HUES6 (cell line): ENCODE data around the gene SUN2.

Experiments used
- H3K27ac ChIP-seq: 2 replicates; pipeline ENCODE4 v1.7.0; 2013; ENCODE audit warnings: low read depth, mild to moderate bottlenecking, low read length, inconsistent platforms
- H3K27me3 ChIP-seq: 2 replicates; pipeline ENCODE4 v1.6.1; 2013; ENCODE audit warnings: low read length; ENCODE audit not compliant: control insufficient read depth, insufficient read depth
- H3K36me3 ChIP-seq: 2 replicates; pipeline ENCODE4 v1.6.1; 2013; ENCODE audit warnings: low read length; ENCODE audit not compliant: control insufficient read depth, insufficient read depth
- H3K4me1 ChIP-seq: 2 replicates; pipeline ENCODE4 v1.6.1; 2013; ENCODE audit warnings: low read length; ENCODE audit not compliant: control insufficient read depth, insufficient read depth
- H3K4me3 ChIP-seq: 2 replicates; pipeline ENCODE4 v1.5.1; 2013; ENCODE audit warnings: low read depth, low read length
- H3K9ac ChIP-seq: one replicate; pipeline ENCODE4 v1.6.1; 2013; ENCODE audit warnings: mild to moderate bottlenecking, low read length
- H3K9me3 ChIP-seq: 2 replicates; pipeline ENCODE4 v1.6.1; 2013; ENCODE audit warnings: low read depth, low read length; ENCODE audit not compliant: control insufficient read depth, insufficient read depth

The SUN2 gene

DNA sequence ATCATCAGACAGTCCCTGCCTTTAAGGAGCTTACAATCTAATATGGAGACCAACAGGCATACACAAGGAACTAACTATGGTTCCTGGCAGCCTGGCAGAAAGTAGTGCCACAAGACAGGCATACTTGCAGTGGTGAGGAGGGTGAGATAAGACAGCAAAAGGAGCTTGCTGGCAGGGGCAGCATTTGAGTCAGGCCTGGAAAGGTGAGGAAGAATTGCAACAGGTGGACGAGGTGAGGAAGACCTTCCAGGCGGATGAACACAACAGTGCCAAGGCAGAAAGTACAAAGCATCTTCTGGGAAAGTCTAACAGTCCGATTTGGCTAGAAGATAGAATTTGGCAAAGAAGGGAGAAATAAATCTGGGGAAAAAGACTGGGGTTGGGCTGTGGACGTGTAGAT, 33.8 kb upstream of the SUN2 start:
- no peaks in the 10 kb centered on the region for H3K36me3 ChIP-seq
- H3K9me3 ChIP-seq, result no peaks in the 10 kb centered on the region
- no peaks in the 10 kb centered on the region for H3K27me3 ChIP-seq
- no peak overlapping the region for H3K4me3 ChIP-seq
- no peak overlapping the region for H3K9ac ChIP-seq
- H3K27ac ChIP-seq, result no peak overlapping the region
- H3K4me1 ChIP-seq, result peaks cover 11% of the 10 kb centered on the region

DNA sequence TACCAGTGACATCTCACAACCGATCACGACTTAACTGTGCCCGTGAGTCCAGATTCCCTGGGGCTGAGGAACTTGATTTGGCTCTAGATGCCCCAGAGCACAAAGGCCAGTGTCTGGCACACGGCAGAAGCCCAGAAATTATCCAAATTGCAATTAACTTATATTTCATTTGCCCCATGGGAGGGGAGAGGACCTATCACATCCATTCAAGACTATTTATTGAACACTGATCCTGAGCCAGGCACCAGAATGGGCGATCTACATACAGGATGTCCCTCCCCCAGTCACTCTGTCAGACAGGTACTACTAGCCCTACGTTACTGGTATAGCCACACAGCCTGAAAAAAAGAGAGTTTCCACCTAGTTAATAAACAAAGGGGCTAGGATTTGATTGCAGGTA, 33.0 kb upstream of the SUN2 start:
- Histone ChIP-seq H3K9me3 (no peaks in the 10 kb centered on the region), H3K27me3 (no peaks in the 10 kb centered on the region), H3K4me3 (no peak overlapping the region), H3K9ac (no peak overlapping the region), H3K27ac (no peak overlapping the region), H3K36me3 (no peaks in the 10 kb centered on the region), H3K4me1 (peaks cover 6% of the 10 kb centered on the region)

DNA sequence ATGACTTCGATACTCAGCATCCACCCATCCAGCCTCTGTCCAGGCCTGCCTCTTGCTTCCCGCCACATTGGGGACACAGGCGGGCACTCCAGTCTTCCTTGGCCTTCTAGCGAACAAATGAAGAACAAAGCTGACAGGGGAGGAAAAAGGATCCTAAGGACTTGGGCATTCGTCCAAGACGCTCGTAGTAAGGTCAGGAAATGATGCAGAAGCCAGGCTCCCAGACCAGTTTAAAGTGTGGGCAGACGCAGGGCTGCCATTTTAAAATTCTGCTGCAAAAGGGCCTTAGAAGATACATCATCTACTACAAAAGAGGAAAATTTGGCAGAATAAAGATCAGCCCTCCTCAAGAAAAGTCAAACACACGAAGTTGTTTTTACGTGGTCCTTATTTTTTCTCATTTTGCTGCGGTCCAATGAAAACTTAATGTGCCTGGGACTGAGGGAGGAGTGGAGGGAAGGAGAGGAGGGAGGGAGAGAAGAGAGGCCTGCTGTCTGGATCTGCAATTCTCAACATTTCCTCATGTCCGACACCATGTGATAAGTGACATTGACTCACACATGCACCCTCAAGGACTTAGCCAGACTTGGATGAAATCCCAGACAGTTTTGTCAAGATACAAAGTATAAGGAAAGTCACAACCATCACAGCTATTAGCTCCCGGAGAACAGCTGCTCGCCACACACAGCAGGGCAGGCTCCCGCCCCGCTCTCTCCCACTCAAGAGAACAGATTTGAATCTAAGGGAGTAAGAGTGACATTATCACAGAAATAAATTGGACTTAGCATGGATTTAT, 32.4 kb upstream of the SUN2 start:
- Histone ChIP-seq H3K9me3 (no peaks in the 10 kb centered on the region), H3K9ac (no peak overlapping the region), H3K36me3 (no peaks in the 10 kb centered on the region), H3K27ac (no peak overlapping the region), H3K4me1 (peaks cover 3% of the 10 kb centered on the region), H3K27me3 (no peaks in the 10 kb centered on the region), H3K4me3 (no peak overlapping the region)

DNA sequence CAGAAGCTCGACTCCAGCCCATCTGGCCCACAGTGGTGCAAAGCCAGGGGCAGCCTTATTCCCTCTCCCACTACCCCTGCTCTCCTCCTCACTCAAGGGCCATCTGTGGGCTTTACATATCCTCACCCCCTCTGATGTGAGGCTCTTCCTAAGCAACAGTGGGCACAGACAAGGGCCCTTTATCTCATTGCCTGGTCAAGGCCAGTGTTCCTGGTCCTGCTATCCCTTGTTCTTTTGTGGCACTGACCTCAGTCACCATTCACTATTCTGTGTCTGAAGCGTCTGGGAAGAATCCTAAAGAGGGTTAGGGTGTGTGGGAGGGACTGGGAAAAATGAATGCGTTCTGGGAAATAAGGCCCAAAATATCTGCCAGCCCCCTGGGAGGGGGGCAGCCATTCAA, 30.8 kb upstream of the SUN2 start:
- no peak overlapping the region for H3K4me3 ChIP-seq
- H3K27me3 ChIP-seq, result no peaks in the 10 kb centered on the region
- no peaks in the 10 kb centered on the region for H3K9me3 ChIP-seq
- H3K36me3 ChIP-seq, result no peaks in the 10 kb centered on the region
- H3K9ac ChIP-seq, result no peak overlapping the region
- peaks cover 8% of the 10 kb centered on the region; the same call in 1 of the 2 replicates for H3K4me1 ChIP-seq
- no peak overlapping the region for H3K27ac ChIP-seq

DNA sequence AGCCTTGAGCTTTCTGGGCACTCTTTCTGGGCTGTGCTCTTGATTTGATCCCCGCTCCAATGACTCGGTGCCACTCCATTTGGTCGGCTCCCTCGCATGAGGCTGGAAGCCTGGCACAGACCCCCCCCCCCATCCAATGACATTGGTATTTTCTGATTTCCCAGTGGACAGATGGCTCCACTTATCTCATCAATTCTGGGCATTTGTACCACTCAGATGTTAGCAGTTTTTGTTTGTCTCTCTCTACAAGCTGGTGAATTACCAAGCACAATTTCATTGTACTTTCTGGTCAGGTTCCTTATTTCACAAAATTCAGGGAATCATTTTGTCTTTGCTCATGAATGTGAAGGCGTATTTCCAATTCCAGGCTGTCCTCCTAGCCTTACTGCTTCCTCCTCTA, 29.1 kb upstream of the SUN2 start:
- peaks cover 8% of the 10 kb centered on the region; the same call in 1 of the 2 replicates for H3K4me1 ChIP-seq
- no peaks in the 10 kb centered on the region for H3K36me3 ChIP-seq
- H3K4me3 ChIP-seq, result no peak overlapping the region
- H3K27me3 ChIP-seq, result no peaks in the 10 kb centered on the region
- H3K9me3 ChIP-seq, result no peaks in the 10 kb centered on the region
- no peak overlapping the region for H3K9ac ChIP-seq
- H3K27ac ChIP-seq, result no peak overlapping the region

DNA sequence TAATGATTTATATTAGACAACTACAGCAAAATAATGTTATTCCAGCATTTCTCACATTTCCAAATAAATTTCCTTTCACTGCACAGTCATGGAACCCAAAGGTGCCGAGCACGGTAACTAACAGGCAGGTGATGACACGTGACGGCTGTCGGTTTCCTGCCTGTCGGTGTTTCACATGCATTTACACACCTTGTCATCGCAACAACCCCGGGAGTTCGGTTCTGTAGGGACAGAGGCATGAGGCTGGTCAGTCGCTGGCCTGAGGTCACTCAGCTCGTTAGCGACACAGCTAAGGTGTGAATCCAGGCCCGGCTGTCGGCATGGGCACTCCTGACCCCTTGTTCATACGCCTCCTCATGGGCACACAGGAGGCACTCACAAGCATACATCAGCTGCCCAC, 28.2 kb upstream of the SUN2 start:
- no peak overlapping the region for H3K4me3 ChIP-seq
- peaks cover 8% of the 10 kb centered on the region; the same call in 1 of the 2 replicates for H3K4me1 ChIP-seq
- H3K27ac ChIP-seq, result no peak overlapping the region
- no peaks in the 10 kb centered on the region for H3K36me3 ChIP-seq
- H3K9me3 ChIP-seq, result no peaks in the 10 kb centered on the region
- no peaks in the 10 kb centered on the region for H3K27me3 ChIP-seq
- no peak overlapping the region for H3K9ac ChIP-seq

DNA sequence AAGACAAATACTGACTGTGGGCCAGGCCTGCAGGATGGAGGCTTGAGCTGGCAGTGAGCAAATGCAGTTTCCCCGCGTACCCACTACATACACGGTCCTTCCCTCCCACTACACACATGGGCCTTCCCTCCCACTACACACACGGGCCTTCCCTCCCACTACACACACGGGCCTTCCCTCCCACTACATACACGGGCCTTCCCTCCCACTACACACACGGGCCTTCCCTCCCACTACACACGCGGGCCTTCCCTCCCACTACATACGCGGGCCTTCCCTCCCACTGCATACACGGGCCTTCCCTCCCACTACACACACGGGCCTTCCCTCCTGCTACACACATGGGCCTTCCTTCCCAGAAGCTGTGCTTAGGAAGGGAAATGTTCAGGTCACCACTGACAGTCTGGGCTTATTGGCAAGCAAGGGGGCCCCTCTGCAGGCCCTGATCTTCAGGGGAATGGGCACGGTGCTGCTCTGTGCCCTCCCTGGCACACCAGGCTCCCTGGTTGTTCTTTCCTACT, 27.4 kb upstream of the SUN2 start:
- Histone ChIP-seq H3K27me3 (no peaks in the 10 kb centered on the region), H3K4me1 (peaks cover 8% of the 10 kb centered on the region; the same call in 1 of the 2 replicates), H3K27ac (no peak overlapping the region), H3K9ac (no peak overlapping the region), H3K4me3 (no peak overlapping the region), H3K36me3 (no peaks in the 10 kb centered on the region), H3K9me3 (no peaks in the 10 kb centered on the region)

DNA sequence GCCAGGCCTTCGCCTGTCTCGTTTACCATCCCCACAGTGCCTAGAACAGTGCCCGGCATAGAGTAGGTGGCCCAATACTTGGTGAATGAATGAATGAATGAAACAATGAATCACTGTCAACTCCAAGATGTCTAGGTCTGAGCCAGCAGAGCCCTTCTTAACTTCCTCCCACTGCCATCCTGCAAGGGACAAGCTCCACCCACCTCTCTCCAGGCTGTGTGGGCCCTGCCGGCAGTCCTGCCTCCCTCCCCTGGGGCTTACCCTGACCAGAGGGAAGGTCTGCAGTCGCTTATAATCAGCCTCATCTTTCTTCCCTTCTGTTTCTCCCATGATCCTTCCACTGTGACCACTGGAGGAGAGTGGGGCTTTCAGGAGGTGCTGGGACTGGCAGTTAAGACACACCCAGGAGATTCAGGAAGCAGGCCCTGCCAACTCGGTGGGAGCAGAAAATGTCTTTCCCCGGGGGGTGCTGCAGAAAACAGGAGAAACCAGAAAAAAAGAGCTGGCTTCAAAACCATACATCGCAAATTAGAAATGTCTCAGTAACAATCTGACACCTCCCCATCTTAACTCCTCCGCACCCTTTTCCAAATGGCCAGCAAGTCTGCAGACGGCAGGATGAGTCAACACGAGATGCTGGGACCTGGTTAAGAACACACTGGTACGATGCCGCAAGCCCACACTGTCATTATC, 26.8 kb upstream of the SUN2 start:
- H3K9ac ChIP-seq, result no peak overlapping the region

DNA sequence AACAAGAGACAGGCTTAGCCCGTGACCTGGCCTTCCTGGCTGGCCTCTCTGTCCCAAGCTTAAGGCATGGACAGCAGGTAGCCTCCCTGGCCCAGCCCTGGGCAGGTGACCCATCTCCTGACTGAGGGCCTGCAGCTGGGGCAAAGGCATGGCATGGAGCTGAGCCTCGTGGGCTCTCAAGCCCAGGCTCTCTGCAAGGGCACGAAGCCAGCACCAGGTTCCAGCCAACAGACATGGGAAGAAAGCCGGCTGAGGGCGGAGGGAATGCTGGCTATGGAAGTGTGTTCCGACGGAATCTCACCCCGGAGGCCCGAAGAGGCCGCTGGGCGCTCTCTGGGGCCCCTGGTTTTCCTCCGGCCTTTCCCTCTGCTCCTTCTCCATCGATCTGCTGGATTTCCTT, 25.2 kb upstream of the SUN2 start:
- Histone ChIP-seq H3K4me3 (no peak overlapping the region), H3K36me3 (no peaks in the 10 kb centered on the region), H3K4me1 (peaks cover 8% of the 10 kb centered on the region; the same call in 1 of the 2 replicates), H3K27ac (no peak overlapping the region), H3K27me3 (no peaks in the 10 kb centered on the region), H3K9me3 (no peaks in the 10 kb centered on the region), H3K9ac (no peak overlapping the region)

More for the DNA sequence above, 26.8 kb upstream of the SUN2 start:
- no peaks in the 10 kb centered on the region for H3K27me3 ChIP-seq
- H3K4me1 ChIP-seq, result peaks cover 8% of the 10 kb centered on the region; the same call in 1 of the 2 replicates
- H3K4me3 ChIP-seq, result no peak overlapping the region
- H3K27ac ChIP-seq, result no peak overlapping the region
- no peaks in the 10 kb centered on the region for H3K9me3 ChIP-seq
- no peaks in the 10 kb centered on the region for H3K36me3 ChIP-seq

DNA sequence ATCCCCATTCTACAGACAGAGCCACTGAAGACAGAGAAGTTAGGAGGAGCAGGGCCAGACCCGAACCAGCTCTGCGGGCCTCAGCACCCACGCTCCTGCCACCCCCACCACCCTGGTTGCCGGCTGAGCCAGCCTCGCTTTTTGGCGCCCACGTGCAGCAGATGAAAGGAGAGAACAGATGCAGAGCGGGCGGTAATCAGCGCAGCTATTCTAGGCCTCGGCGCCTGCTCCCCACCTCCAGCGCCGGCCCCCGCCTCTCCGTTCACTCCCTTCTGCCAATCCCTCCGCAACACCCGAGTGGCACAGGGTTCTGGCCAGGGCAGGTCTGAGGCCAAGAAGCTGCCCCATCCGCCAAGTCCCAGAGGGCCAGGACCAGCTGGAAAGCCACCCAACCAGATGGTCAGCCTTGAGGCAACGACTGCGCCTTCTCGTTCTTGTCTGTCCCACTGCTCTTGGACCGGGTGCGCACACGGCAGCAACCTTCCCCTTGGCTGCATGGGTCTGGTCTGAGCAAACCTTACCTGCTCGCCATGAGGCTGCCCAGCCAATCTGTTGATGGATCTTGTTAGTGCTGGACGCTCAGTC, 21.4 kb upstream of the SUN2 start:
- Histone ChIP-seq H3K4me3 (no peak overlapping the region), H3K9me3 (no peaks in the 10 kb centered on the region), H3K27me3 (no peaks in the 10 kb centered on the region), H3K36me3 (no peaks in the 10 kb centered on the region), H3K9ac (no peak overlapping the region), H3K27ac (no peak overlapping the region), H3K4me1 (no peaks in the 10 kb centered on the region; the same call in 1 of the 2 replicates)

DNA sequence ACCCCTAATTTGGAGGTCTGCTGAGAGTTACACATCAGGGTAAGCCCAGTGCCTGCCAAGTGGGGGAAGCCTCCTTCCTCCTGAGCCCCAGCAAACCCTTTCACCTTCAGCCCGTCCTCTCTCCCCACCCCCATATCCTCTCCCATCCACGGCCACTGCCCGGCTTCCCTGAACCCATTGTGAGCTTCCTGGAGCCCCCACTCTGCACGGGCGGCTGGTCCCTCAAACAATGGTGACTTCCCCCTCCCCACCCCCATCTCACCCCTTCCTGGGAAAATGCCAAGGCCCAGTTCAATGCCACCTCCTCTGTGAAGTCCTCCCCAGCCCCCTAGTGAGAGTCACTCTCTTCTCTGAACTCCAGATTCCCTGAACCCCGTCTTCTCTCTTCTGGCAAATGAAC, 20.3 kb upstream of the SUN2 start:
- no peak overlapping the region for H3K4me3 ChIP-seq
- H3K9ac ChIP-seq, result no peak overlapping the region
- no peaks in the 10 kb centered on the region for H3K36me3 ChIP-seq
- H3K27ac ChIP-seq, result no peak overlapping the region
- no peaks in the 10 kb centered on the region for H3K27me3 ChIP-seq
- no peaks in the 10 kb centered on the region; the same call in 1 of the 2 replicates for H3K4me1 ChIP-seq
- H3K9me3 ChIP-seq, result no peaks in the 10 kb centered on the region
